GM04503 (cell line): ENCODE results near the gene LRMDA.
A peak's percentile ranks its signal among the peaks of the same experiment; 100 is the strongest.

ENCODE experiments used
- DNase-seq: peaks from one replicate; pipeline ENCODE4 v3.0.0-alpha.2; 2012; ENCODE audit warnings: low read depth

The LRMDA gene

DNA sequence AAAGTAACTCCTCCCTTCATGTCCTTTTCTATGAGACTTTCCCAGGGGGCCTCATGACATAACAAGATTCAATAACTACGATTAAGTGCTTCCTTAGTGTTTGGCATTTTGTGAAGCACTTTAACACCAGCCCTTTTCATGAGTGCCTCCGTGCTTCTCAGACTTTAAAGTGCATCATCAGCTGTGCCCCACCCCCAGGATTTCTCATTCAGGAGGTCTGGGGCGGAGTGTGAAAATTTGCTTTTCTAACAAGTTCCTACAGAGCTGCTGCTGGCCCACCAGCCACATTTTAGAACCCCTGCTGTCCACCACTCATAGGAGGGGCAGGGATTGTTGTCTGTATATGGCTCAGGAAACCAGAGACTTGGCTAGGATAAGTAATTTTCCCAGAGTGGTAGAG lies 445.3 kb downstream of the LRMDA start:
- DNase-seq: no peak

GRCh38 chr10:75877877-75878276 lies 446.5 kb downstream of the LRMDA start:
- DNase-seq: no peak

GRCh38 chr10:75878586-75878985 lies 447.2 kb downstream of the LRMDA start:
- no peak for DNase-seq

GRCh38 chr10:75880031-75880775 lies 448.8 kb downstream of the LRMDA start:
- no peak for DNase-seq

- DNase-seq: no peak
These were observed 452.0 kb downstream of the LRMDA start for GRCh38 chr10:75883081-75884072.

GRCh38 chr10:75884808-75885207 lies 453.4 kb downstream of the LRMDA start:
- no peak for DNase-seq

DNA sequence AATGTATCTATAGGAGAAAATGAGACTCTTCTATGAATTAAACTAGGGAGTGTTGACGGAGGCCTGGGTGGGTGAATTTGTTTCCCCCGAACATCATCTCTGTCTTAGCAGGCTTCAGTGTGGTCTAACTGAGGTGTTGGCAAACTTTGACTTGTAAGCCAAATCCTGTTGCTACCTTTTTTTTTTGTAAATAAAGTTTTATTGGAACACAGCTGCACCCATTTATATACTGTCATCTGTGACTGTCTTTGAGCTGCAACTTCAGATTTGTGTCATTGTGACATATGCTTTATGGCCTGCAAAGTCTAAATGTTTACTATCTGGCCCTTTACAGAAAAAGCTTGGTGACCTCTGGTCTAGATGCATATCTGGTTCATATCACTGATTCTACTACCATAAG lies 455.9 kb downstream of the LRMDA start:
- DNase-seq: no peak

- no peak for DNase-seq
These were observed 456.7 kb downstream of the LRMDA start for GRCh38 chr10:75887992-75888680.

DNA sequence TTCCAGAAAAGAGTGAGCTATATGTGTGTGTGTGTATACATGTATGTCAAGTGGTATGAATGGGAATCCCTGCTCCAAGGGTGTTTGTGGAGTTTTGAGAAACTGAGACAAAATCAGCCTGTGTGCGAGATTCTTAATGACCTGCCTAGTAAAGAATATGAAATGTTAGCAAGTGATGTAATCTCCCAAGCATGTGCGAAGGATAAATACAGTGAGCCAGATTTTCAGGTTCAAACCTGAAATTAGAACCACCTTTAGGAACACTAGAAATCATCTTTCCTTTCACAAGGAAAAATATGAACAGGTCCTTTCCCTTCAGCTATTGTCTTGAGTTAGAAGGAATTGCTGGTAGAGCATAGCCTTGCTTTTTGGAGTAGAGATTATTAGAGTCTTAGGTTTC lies 457.6 kb downstream of the LRMDA start:
- DNase-seq: no peak

- DNase-seq: no peak
These were observed 463.3 kb downstream of the LRMDA start for GRCh38 chr10:75894761-75895160.

- DNase-seq: no peak
These were observed 463.8 kb downstream of the LRMDA start for GRCh38 chr10:75895259-75895658.

GRCh38 chr10:75899816-75900390 lies 468.5 kb downstream of the LRMDA start:
- no peak for DNase-seq

- no peak for DNase-seq
These were observed 471.4 kb downstream of the LRMDA start for GRCh38 chr10:75902816-75903215.

DNA sequence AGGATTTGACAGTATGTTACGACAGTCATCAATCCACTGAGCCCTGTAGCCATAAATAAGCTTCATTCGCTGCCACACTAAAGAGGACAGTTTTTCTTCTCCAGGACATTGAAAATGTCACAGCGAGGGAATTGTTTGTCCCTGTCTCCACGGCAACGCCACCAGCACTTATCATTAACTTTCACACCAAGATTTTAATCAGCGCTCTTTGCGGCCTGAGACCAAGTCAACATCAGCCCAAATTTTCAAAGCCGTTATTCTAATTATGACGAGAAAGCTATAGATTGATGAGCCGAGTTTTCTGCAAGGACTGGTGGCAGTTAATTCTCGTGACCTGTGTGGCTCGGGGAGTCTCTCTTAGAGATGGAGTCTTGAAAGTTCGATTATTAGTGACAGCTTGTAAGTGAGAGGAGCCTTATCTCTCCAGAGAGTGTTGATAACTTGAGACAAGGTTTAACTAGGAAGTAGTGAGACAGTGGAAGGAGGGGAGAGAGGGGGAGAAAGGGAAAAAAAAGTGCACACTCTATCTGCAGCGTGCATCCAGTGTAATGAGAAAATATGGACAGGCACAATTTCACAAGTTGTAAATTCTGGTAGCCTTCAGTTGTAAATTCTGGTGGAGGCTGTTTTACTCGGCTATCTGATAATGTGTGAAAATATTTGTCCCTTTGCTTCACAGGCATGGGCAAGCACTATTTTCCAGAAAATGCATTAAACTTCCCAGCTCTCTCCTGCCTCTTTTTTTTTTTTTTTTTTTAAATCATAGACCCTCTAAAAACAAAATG lies 473.3 kb downstream of the LRMDA start:
- DNase-seq: no peak

DNA sequence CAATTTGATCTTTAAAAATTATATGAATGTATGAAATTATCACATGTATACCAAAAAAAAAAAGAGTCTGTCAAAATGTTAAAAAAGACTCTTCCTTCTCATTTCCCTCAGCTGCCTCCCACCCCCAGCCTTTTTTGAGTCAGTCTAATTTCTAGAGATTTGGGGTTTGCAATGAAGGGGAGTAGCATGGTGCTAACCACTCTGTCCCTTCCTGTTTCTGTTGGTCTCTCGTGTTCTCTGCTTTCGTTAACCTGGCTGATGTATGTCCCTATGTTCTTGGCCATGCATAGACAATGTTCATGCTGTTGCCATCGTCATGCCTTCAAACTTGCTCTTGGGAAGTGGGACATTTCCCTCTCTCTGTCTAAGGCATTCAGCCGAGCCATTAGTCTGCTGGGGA lies 474.1 kb downstream of the LRMDA start:
- DNase-seq: no peak

GRCh38 chr10:75910032-75910431 lies 478.6 kb downstream of the LRMDA start:
- peak; percentile 2 for DNase-seq

DNA sequence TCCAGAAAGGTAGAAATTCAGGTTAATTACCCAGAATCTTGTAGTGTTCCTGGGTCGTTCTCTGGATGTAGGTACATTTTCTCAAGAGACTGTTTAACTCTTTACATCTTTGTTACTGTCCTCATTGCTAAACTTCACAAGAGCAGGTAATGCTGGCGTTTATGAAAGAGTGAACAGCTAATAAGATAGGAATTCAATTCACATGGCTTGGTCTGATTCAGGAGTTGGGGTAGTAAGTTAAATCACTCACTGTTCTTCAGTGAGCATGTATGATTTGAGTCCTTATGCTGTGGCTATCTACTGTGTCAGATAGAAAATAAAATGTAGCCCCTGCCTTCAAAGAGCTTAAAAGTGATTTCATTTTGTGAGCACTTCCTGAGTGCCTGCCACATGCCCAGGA lies 480.0 kb downstream of the LRMDA start:
- no peak for DNase-seq

DNA sequence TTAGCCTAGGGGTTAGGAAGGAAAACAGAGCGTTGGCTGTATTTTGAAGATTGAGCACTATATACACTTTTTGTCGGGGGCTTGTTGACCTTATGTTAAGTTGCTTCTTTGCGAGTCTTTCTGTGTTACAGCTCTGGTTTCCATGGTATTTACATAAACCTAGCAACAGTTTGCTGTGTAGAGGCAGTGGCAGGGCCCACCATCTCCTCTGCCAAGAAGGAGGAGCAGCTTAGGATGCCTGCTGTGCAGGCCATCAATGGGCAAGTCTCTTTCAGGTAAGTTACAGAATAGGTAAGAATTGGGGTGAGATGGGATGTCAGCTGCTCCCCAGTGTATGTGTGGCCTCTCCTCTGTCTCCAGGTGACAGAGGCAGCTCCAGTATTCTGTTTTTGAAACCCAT lies 485.5 kb downstream of the LRMDA start:
- no peak for DNase-seq

GRCh38 chr10:75919913-75920312 lies 488.5 kb downstream of the LRMDA start:
- DNase-seq: no peak

- no peak for DNase-seq
These were observed 491.0 kb downstream of the LRMDA start for GRCh38 chr10:75922435-75922834.

- DNase-seq: no peak
These were observed 493.0 kb downstream of the LRMDA start for GRCh38 chr10:75924309-75924902.
